Calu3 (cell line): ENCODE results near the gene ZNF335. TPM values are rescaled to one million over a fixed set of nuclear protein-coding genes. Genes with fewer than 3 reads are reported as not detected.

Experiments used
- BruUV-seq: library from RNA; stranded (reverse); fragments of 400-500 nt; replicated peaks from 2 replicates; lab custom pipeline; 2021; lab: Mats Ljungman, UMichigan
- CTCF ChIA-PET: fragments of 300-600 bp; sonication (Branson Sonifier 250); formaldehyde crosslinking; loops from one replicate; lab custom pipeline; 2022; ENCODE audit warnings: antibody characterized with exemption; lab: Charles Lee
- DNase-seq: peaks from one replicate; pipeline ENCODE4 v3.0.0; 2022
- H3K27ac Mint-ChIP-seq: one replicate; pipeline ENCODE4 v1.8.0; 2022; ENCODE audit warnings: mixed read lengths; ENCODE audit not compliant: unreplicated experiment
- H3K27me3 Mint-ChIP-seq: one replicate; pipeline ENCODE4 v1.8.0; 2022; ENCODE audit warnings: mixed read lengths; ENCODE audit not compliant: unreplicated experiment
- H3K36me3 Mint-ChIP-seq: one replicate; pipeline ENCODE4 v1.8.0; 2022; ENCODE audit warnings: mild to moderate bottlenecking, moderate library complexity, mixed read lengths; ENCODE audit not compliant: insufficient read depth, unreplicated experiment
- H3K4me1 Mint-ChIP-seq: one replicate; pipeline ENCODE4 v1.8.0; 2022; ENCODE audit warnings: mild to moderate bottlenecking, low read depth, mixed read lengths; ENCODE audit not compliant: unreplicated experiment
- H3K4me3 Mint-ChIP-seq: one replicate; pipeline ENCODE4 v1.8.0; 2022; ENCODE audit warnings: mild to moderate bottlenecking, low read depth, moderate library complexity, mixed read lengths; ENCODE audit not compliant: unreplicated experiment
- H3K9me3 Mint-ChIP-seq: one replicate; pipeline ENCODE4 v1.8.0; 2022; ENCODE audit warnings: low read depth, mixed read lengths; ENCODE audit not compliant: unreplicated experiment
- intact Hi-C: fragments of 100-400 bp; cut with micrococcal nuclease; formaldehyde crosslinking; loops from one replicate; pipeline ENCODE4 v1.10.0; 2022; ENCODE audit not compliant: unreplicated experiment
- total RNA-seq: library from RNA; stranded (reverse); gene quantifications from 2 replicates; pipeline ENCODE4 v1.2.3, GENCODE V29; 2022
- TF ChIP-seq, protein P1 (sequence below): fragments of 200-600 bp; IDR thresholded peaks from one replicate; pipeline ENCODE4 v1.8.0; 2022; ENCODE audit warnings: antibody characterized with exemption; ENCODE audit not compliant: unreplicated experiment

The ZNF335 gene
- total RNA-seq, 1 experiment from 2014 or later, result 31.9 TPM

DNA sequence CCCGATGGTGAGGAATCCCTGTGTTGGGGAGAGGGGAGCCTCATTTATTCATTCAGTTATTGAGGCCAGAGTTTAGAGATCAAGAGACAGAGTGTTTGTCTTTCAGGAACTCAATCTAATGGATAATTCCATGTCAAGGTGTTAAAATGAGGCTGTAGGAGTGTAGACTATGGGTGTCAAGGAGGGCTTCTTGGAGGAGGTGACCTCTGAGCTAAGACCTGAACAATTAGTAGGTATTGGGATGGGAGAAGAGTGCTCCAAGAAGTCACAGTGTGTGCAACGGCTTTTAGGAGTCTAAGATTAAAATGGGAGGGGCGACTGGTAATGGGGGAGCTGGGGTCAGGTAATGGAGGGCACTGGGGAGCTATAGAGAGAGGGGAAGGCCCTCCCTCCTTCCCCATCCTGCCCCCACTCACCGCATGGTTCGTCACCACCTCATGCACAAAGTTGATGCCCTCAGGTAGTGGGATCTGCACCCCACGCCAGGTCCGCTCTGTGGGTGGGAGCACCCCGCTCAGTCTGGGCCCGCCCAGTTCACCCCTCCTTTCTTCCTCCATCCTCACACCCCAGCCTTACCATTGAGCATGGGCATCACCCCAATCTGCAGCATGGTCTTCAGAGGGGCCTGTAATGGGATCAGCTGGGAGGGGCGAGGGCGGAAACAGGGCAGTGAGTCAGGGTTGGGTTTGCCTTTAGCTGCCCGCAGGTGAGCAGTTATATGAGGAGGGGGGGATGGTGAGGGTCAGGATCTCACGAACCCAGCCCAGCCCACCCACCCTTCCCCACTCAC, 72.8 kb downstream of the ZNF335 start:
- H3K4me1 Mint-ChIP-seq, result no peaks in the 10 kb centered on the region
- H3K27ac Mint-ChIP-seq, result no peak overlapping the region
- H3K27me3 Mint-ChIP-seq, result no peaks in the 10 kb centered on the region
- intact Hi-C loops, result no loop called here
- DNase-seq, result no peak
- no peaks in the 10 kb centered on the region for H3K9me3 Mint-ChIP-seq
- BruUV-seq, result no TSS peak
- H3K36me3 Mint-ChIP-seq, result no peaks in the 10 kb centered on the region
- TF ChIP-seq, protein P1, sequence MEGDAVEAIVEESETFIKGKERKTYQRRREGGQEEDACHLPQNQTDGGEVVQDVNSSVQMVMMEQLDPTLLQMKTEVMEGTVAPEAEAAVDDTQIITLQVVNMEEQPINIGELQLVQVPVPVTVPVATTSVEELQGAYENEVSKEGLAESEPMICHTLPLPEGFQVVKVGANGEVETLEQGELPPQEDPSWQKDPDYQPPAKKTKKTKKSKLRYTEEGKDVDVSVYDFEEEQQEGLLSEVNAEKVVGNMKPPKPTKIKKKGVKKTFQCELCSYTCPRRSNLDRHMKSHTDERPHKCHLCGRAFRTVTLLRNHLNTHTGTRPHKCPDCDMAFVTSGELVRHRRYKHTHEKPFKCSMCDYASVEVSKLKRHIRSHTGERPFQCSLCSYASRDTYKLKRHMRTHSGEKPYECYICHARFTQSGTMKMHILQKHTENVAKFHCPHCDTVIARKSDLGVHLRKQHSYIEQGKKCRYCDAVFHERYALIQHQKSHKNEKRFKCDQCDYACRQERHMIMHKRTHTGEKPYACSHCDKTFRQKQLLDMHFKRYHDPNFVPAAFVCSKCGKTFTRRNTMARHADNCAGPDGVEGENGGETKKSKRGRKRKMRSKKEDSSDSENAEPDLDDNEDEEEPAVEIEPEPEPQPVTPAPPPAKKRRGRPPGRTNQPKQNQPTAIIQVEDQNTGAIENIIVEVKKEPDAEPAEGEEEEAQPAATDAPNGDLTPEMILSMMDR, result no peak
- H3K4me3 Mint-ChIP-seq, result no peak overlapping the region
- CTCF ChIA-PET, result interaction anchor here (0.5 to 1.5 kb wide), 2 partner anchors 8 to 127 kb away, joined by 3 read pairs; partner anchors contain the start of gene CTSA

Other genes starting within 250 kb of the ZNF335 start
- not detected in 2 replicates for gene SPINT4, start 249.9 kb downstream of the ZNF335 start, total RNA-seq
- gene WFDC3, start 180.3 kb downstream of the ZNF335 start, total RNA-seq, result 0.71 and 1.0 TPM in 2 replicates
- 51.2 and 55.2 TPM in 2 replicates for gene DNTTIP1, start 180.2 kb downstream of the ZNF335 start, total RNA-seq
- 189 and 210 TPM in 2 replicates for gene UBE2C, start 159.6 kb downstream of the ZNF335 start, total RNA-seq
- not detected in 2 replicates for gene TNNC2, start 144.9 kb downstream of the ZNF335 start, total RNA-seq
- 7.6 and 8.7 TPM in 2 replicates for gene SNX21, start 138.4 kb downstream of the ZNF335 start, total RNA-seq
- gene ACOT8, start 114.8 kb downstream of the ZNF335 start, total RNA-seq, result 37.9 and 39.9 TPM in 2 replicates
- 5.2 and 6.1 TPM in 2 replicates for gene ZSWIM3, start 114.6 kb downstream of the ZNF335 start, total RNA-seq
- 20.2 and 20.5 TPM in 2 replicates for gene ZSWIM1, start 91.0 kb downstream of the ZNF335 start, total RNA-seq
- gene SPATA25, start 84.6 kb downstream of the ZNF335 start, total RNA-seq, result 3.8 and 5.8 TPM in 2 replicates
- gene NEURL2, start 81.0 kb downstream of the ZNF335 start, total RNA-seq, result 6.8 and 8.3 TPM in 2 replicates
- 164 and 201 TPM in 2 replicates for gene CTSA, start 80.9 kb downstream of the ZNF335 start, total RNA-seq
- 1.4 and 1.6 TPM in 2 replicates for gene PLTP, start 60.0 kb downstream of the ZNF335 start, total RNA-seq
- gene PCIF1, start 37.5 kb downstream of the ZNF335 start, total RNA-seq, result 38.1 and 39.8 TPM in 2 replicates
- gene MMP9, start 36.7 kb upstream of the ZNF335 start, total RNA-seq, result not detected in 2 replicates
- gene SLC12A5, start 57.0 kb upstream of the ZNF335 start, total RNA-seq, result 2.1 and 2.2 TPM in 2 replicates
- gene NCOA5, start 117.8 kb upstream of the ZNF335 start, total RNA-seq, result 31.7 and 34.4 TPM in 2 replicates
- 13.3 and 13.6 TPM in 2 replicates for gene CD40, start 146.1 kb upstream of the ZNF335 start, total RNA-seq